GM23338 (cell line): ENCODE results near the gene TMEM45A. TPM values are rescaled to one million over a fixed set of nuclear protein-coding genes. Genes with fewer than 3 reads are reported as not detected.
"Not testable (repeated sequence)": the region's sequence is repeated elsewhere in the genome, so short reads cannot be mapped to it uniquely, and the experiment has no call there.

Experiments used
- ATAC-seq: fragments of 200-7000 bp; cut with Tn5 transposase; 3 replicates; pipeline ENCODE4 v1.9.1; 2020
- DNase-seq: peaks from one replicate; pipeline ENCODE4 v3.0.0-alpha.2; 2015; ENCODE audit warnings: low spot score
- H2AFZ ChIP-seq: fragments of 200-600 bp; sonication (generic); 2 replicates; pipeline ENCODE4 v1.8.0; 2016; ENCODE audit warnings: antibody characterized with exemption, mild to moderate bottlenecking, moderate library complexity
- H3F3A ChIP-seq: fragments of 200-600 bp; sonication (generic); replicated peaks from 2 replicates; pipeline ENCODE4 v1.8.0; 2017; ENCODE audit warnings: antibody characterized with exemption, mixed run types, low read depth
- H3K27ac ChIP-seq: fragments of 200-600 bp; sonication (generic); 2 replicates; pipeline ENCODE4 v1.6.1; 2016; ENCODE audit warnings: low read depth
- H3K27me3 ChIP-seq: fragments of 200-600 bp; sonication (generic); 2 replicates; pipeline ENCODE4 v1.8.0; 2016; ENCODE audit warnings: mild to moderate bottlenecking, mixed run types, moderate library complexity; ENCODE audit not compliant: insufficient read depth
- H3K36me3 ChIP-seq: fragments of 200-600 bp; sonication (generic); 2 replicates; pipeline ENCODE4 v1.8.0; 2016; ENCODE audit warnings: mild to moderate bottlenecking; ENCODE audit not compliant: insufficient read depth
- H3K4me1 ChIP-seq: fragments of 200-600 bp; sonication (generic); 2 replicates; pipeline ENCODE4 v1.8.0; 2016; ENCODE audit warnings: mild to moderate bottlenecking, moderate library complexity; ENCODE audit not compliant: insufficient read depth
- H3K4me2 ChIP-seq: fragments of 200-600 bp; sonication (generic); 2 replicates; pipeline ENCODE4 v1.7.1; 2017; ENCODE audit warnings: mixed run types
- H3K4me3 ChIP-seq: fragments of 200-600 bp; sonication (generic); 2 replicates; pipeline ENCODE4 v1.6.1; 2016; ENCODE audit warnings: mixed run types
- H3K79me2 ChIP-seq: fragments of 200-600 bp; sonication (generic); replicated peaks from 2 replicates; pipeline ENCODE4 v1.8.0; 2017; ENCODE audit warnings: mild to moderate bottlenecking; ENCODE audit not compliant: insufficient read depth
- H3K9me2 ChIP-seq: fragments of 200-600 bp; sonication (generic); 2 replicates; pipeline ENCODE4 v1.8.0; 2017; ENCODE audit not compliant: insufficient read depth
- H4K20me1 ChIP-seq: fragments of 200-600 bp; sonication (generic); replicated peaks from 2 replicates; pipeline ENCODE4 v1.8.0; 2017; ENCODE audit warnings: mild to moderate bottlenecking; ENCODE audit not compliant: insufficient read depth
- H3K27ac Mint-ChIP-seq: 2 replicates; pipeline ENCODE4 v1.8.0; 2020; ENCODE audit warnings: inconsistent platforms, mild to moderate bottlenecking, moderate library complexity, mixed read lengths
- H3K27me3 Mint-ChIP-seq: 3 replicates; pipeline ENCODE4 v1.8.0; 2022; ENCODE audit warnings: low read depth, mild to moderate bottlenecking, moderate library complexity, mixed read lengths, inconsistent platforms; ENCODE audit not compliant: insufficient read depth, poor library complexity
- H3K36me3 Mint-ChIP-seq: 3 replicates; pipeline ENCODE4 v1.8.0; 2021; ENCODE audit warnings: low read depth, mild to moderate bottlenecking, inconsistent platforms, moderate library complexity, mixed read lengths
- H3K4me1 Mint-ChIP-seq: 3 replicates; pipeline ENCODE4 v1.8.0; 2020; ENCODE audit warnings: mild to moderate bottlenecking, inconsistent platforms, mixed read lengths
- H3K4me3 Mint-ChIP-seq: 3 replicates; pipeline ENCODE4 v1.8.0; 2021; ENCODE audit warnings: moderate library complexity, mild to moderate bottlenecking, inconsistent platforms, mixed read lengths
- H3K9me3 Mint-ChIP-seq: 3 replicates; pipeline ENCODE4 v1.8.0; 2020; ENCODE audit warnings: moderate library complexity, mild to moderate bottlenecking, inconsistent platforms, mixed read lengths
- CREB1 ChIP-seq: fragments of 250-450 bp; sonication (Bioruptor Pico); IDR thresholded peaks from 2 replicates; pipeline ENCODE4 v1.5.0; 2020; ENCODE audit warnings: low read depth, mild to moderate bottlenecking, moderate library complexity
- CTCF ChIP-seq, 2 experiments: fragments of 200-600 bp in 1 of 2; sonication (generic) in 1 of 2; conservative IDR thresholded peaks; 2 replicates each; pipeline versions ENCODE4 v1.5.1 to v1.6.1; 2016 to 2017; ENCODE audit warnings: antibody characterized with exemption in 2 of 2, low read depth in 2 of 2, mild to moderate bottlenecking in 2 of 2, moderate library complexity in 1 of 2
- ETS1 ChIP-seq: IDR thresholded peaks from 2 replicates; pipeline ENCODE4 v1.6.1; 2016; ENCODE audit warnings: antibody characterized with exemption
- EZH2phosphoT487 ChIP-seq: fragments of 200-600 bp; sonication (generic); IDR thresholded peaks from one replicate; pipeline ENCODE4 v1.8.1; 2018; ENCODE audit warnings: antibody characterized with exemption; ENCODE audit not compliant: unreplicated experiment
- JUNB ChIP-seq: IDR thresholded peaks from one replicate; pipeline ENCODE4 v1.6.1; 2016; ENCODE audit warnings: antibody characterized with exemption; ENCODE audit not compliant: unreplicated experiment
- NANOG ChIP-seq: IDR thresholded peaks from 2 replicates; pipeline ENCODE4 v1.6.1; 2016; ENCODE audit warnings: antibody characterized with exemption, borderline replicate concordance
- REST ChIP-seq: IDR thresholded peaks from one replicate; pipeline ENCODE4 v1.6.1; 2018; ENCODE audit warnings: antibody characterized with exemption; ENCODE audit not compliant: unreplicated experiment
- STAT1 ChIP-seq: IDR thresholded peaks from one replicate; pipeline ENCODE4 v1.6.1; 2016; ENCODE audit warnings: antibody characterized with exemption; ENCODE audit not compliant: unreplicated experiment
- ZNF331 ChIP-seq: fragments of 250-450 bp; sonication (Bioruptor Pico); IDR thresholded peaks from 2 replicates; pipeline ENCODE4 v1.5.0; 2020; ENCODE audit warnings: low read depth, mild to moderate bottlenecking, moderate library complexity
- polyA plus RNA-seq: library from polyadenylated mRNA; unstranded; fragments of >200 nt; fragmentation: Nextera tagmentation; extraction: Ambion mirVana; gene quantifications from 2 replicates; pipeline ENCODE4 v1.2.1, GENCODE V29; 2016
- total RNA-seq: library from RNA; depleted of rRNA; stranded (reverse); fragments of >200 nt; shearing (Covaris generic); gene quantifications from 2 replicates; pipeline ENCODE4 v1.2.3, GENCODE V29; 2014

The TMEM45A gene
- total and polyA plus RNA-seq, 2 experiments from 2014 or later: 6.5 to 12.7 TPM

- no peak overlapping the region for H3K4me3 ChIP-seq
- H4K20me1 ChIP-seq: no peaks in the 10 kb centered on the region
- H3K4me2 ChIP-seq: no peak overlapping the region
- no peaks in the 10 kb centered on the region for H3K27me3 ChIP-seq
- no peaks in the 10 kb centered on the region for H3F3A ChIP-seq
- H3K79me2 ChIP-seq: no peaks in the 10 kb centered on the region
- ATAC-seq: no peak
- peaks cover 4% of the 10 kb centered on the region; the same call in 1 of the 2 replicates for H3K9me2 ChIP-seq
- H3K27ac ChIP-seq: no peak overlapping the region
- 0 out of 2 replicates have a peak, but pooled peaks cover 7% of the 10 kb centered on the region for H3K4me1 ChIP-seq
- no peak for TF ChIP-seq STAT1
- TF ChIP-seq NANOG: no peak
- no peak for TF ChIP-seq CTCF (conservative IDR thresholded peaks at IDR 0.05; ENCODE audit: low read depth in 2 of 2)
- TF ChIP-seq ETS1: no peak
- no peak for TF ChIP-seq REST
- TF ChIP-seq EZH2phosphoT487: no peak
- TF ChIP-seq CREB1: no peak
- Mint-ChIP-seq H3K4me3 (no peak overlapping the region), H3K27ac (no peak overlapping the region), H3K4me1 (peaks cover 14% of the 10 kb centered on the region), H3K27me3 (peaks cover 3% of the 10 kb centered on the region), H3K9me3 (peaks cover 8% of the 10 kb centered on the region; the same call in 2 of the 3 replicates), H3K36me3 (peaks cover 7% of the 10 kb centered on the region; the same call in 1 of the 3 replicates)
- H3K36me3 ChIP-seq: peaks cover 4% of the 10 kb centered on the region; the same call in 1 of the 2 replicates
- no peak for DNase-seq
- no peak overlapping the region for H2AFZ ChIP-seq
These were observed 87.7 kb downstream of the TMEM45A start for GRCh38 chr3:100580147-100580546.

- Histone ChIP-seq H3K4me1 (0 out of 2 replicates have a peak, but pooled peaks cover 7% of the 10 kb centered on the region), H3K27me3 (no peaks in the 10 kb centered on the region), H3F3A (no peaks in the 10 kb centered on the region), H3K4me2 (no peak overlapping the region), H3K27ac (no peak overlapping the region), H3K4me3 (no peak overlapping the region), H4K20me1 (no peaks in the 10 kb centered on the region), H3K9me2 (peaks cover 4% of the 10 kb centered on the region; the same call in 1 of the 2 replicates), H2AFZ (no peak overlapping the region), H3K36me3 (peaks cover 8% of the 10 kb centered on the region; the same call in 1 of the 2 replicates), H3K79me2 (no peaks in the 10 kb centered on the region)
- ATAC-seq: no peak
- H3K27me3 Mint-ChIP-seq: peaks cover 2% of the 10 kb centered on the region
- no peak for DNase-seq
- peaks cover 18% of the 10 kb centered on the region; the same call in 2 of the 3 replicates for H3K36me3 Mint-ChIP-seq
- peaks cover 21% of the 10 kb centered on the region for H3K9me3 Mint-ChIP-seq
- no peak overlapping the region for H3K27ac Mint-ChIP-seq
- no peak overlapping the region for H3K4me3 Mint-ChIP-seq
- TF ChIP-seq EZH2phosphoT487 (no peak), JUNB (no peak), ZNF331 (CRISPR knock-in tag) (no peak), CTCF (conservative IDR thresholded peaks at IDR 0.05; ENCODE audit: low read depth in 2 of 2) (no peak)
- H3K4me1 Mint-ChIP-seq: peaks cover 12% of the 10 kb centered on the region
These were observed 89.2 kb downstream of the TMEM45A start for GRCh38 chr3:100581650-100582049.

- DNase-seq, H3K4me1 Mint-ChIP-seq, H3K27me3 Mint-ChIP-seq, H3K9me2 ChIP-seq, H3K27ac Mint-ChIP-seq, H3K36me3 ChIP-seq, H3K4me3 ChIP-seq, H3K4me3 Mint-ChIP-seq, H2AFZ ChIP-seq, ATAC-seq, H3K4me2 ChIP-seq, H4K20me1 ChIP-seq, H3K79me2 ChIP-seq, H3K27me3 ChIP-seq, H3F3A ChIP-seq, H3K4me1 ChIP-seq, H3K27ac ChIP-seq: not testable (repeated sequence)
- Mint-ChIP-seq H3K36me3 (peaks cover 22% of the 10 kb centered on the region; the same call in 2 of the 3 replicates), H3K9me3 (peaks cover 26% of the 10 kb centered on the region)
These were observed 89.7 kb downstream of the TMEM45A start for GRCh38 chr3:100582157-100582556.
